HFFc6 (cell line): Measurements from ENCODE around the gene SCUBE1. TPM values are rescaled to one million over a fixed set of nuclear protein-coding genes. Genes with fewer than 3 reads are reported as not detected.

Experiments
- DNase-seq: peaks from one replicate; pipeline ENCODE4 v3.0.0-alpha.2; 2018
- H3K27ac Mint-ChIP-seq: 2 replicates; pipeline ENCODE4 v1.8.0; 2020; ENCODE audit warnings: mild to moderate bottlenecking, mixed read lengths
- H3K27me3 Mint-ChIP-seq: 2 replicates; pipeline ENCODE4 v1.8.0; 2021; ENCODE audit warnings: mild to moderate bottlenecking, moderate library complexity, mixed read lengths; ENCODE audit not compliant: insufficient read depth
- H3K36me3 Mint-ChIP-seq: 2 replicates; pipeline ENCODE4 v1.8.0; 2021; ENCODE audit warnings: low read depth, mixed read lengths
- H3K4me1 Mint-ChIP-seq: 2 replicates; pipeline ENCODE4 v1.8.0; 2020; ENCODE audit warnings: low read depth, mixed read lengths
- H3K4me3 Mint-ChIP-seq: 2 replicates; pipeline ENCODE4 v1.8.0; 2020; ENCODE audit warnings: mild to moderate bottlenecking, moderate library complexity, mixed read lengths
- H3K9me3 Mint-ChIP-seq: 2 replicates; pipeline ENCODE4 v1.8.0; 2020; ENCODE audit warnings: mild to moderate bottlenecking, mixed read lengths
- CTCF ChIP-seq: fragments of 200-600 bp; sonication (generic); IDR thresholded peaks from 2 replicates; pipeline ENCODE4 v1.5.0; 2021; ENCODE audit warnings: antibody characterized with exemption, mild to moderate bottlenecking
- total RNA-seq, 6 experiments: library from RNA; stranded (reverse); fragmentation: NEBNext Ultra II Directional; extraction: Animal tissue kit (Norgen Biotek cat#: 25700); gene quantifications; 2 replicates in 1 of 6; 3 replicates in 5 of 6; pipeline ENCODE4 v1.2.3, GENCODE V29; 2021

Gene SCUBE1
- total RNA-seq, 6 experiments from 2014 or later, result not detected

- Mint-ChIP-seq H3K27ac (no peak overlapping the region), H3K9me3 (no peaks in the 10 kb centered on the region), H3K4me3 (no peak overlapping the region), H3K4me1 (no peaks in the 10 kb centered on the region), H3K27me3 (peaks cover 25% of the 10 kb centered on the region), H3K36me3 (no peaks in the 10 kb centered on the region)
- no peak for DNase-seq
- no peak for TF ChIP-seq CTCF
Measured at GRCh38 chr22:43207849-43208702, 135.1 kb downstream of the SCUBE1 start.

GRCh38 chr22:43207386-43207785 lies 135.8 kb downstream of the SCUBE1 start:
- no peaks in the 10 kb centered on the region for H3K9me3 Mint-ChIP-seq
- H3K4me3 Mint-ChIP-seq, result no peak overlapping the region
- peaks cover 29% of the 10 kb centered on the region for H3K27me3 Mint-ChIP-seq
- no peak for TF ChIP-seq CTCF
- H3K4me1 Mint-ChIP-seq, result no peaks in the 10 kb centered on the region
- H3K27ac Mint-ChIP-seq, result no peak overlapping the region
- DNase-seq, result no peak
- no peaks in the 10 kb centered on the region for H3K36me3 Mint-ChIP-seq

- TF ChIP-seq CTCF, result no peak
- no peak for DNase-seq
- Mint-ChIP-seq H3K36me3 (no peaks in the 10 kb centered on the region), H3K27me3 (peaks cover 35% of the 10 kb centered on the region), H3K9me3 (no peaks in the 10 kb centered on the region), H3K4me1 (no peaks in the 10 kb centered on the region), H3K27ac (no peak overlapping the region), H3K4me3 (no peak overlapping the region)
Measured at GRCh38 chr22:43206509-43207161, 136.5 kb downstream of the SCUBE1 start.

- TF ChIP-seq CTCF, result no peak
- H3K4me1 Mint-ChIP-seq, result no peaks in the 10 kb centered on the region
- H3K36me3 Mint-ChIP-seq, result no peaks in the 10 kb centered on the region
- H3K9me3 Mint-ChIP-seq, result no peaks in the 10 kb centered on the region
- H3K4me3 Mint-ChIP-seq, result no peak overlapping the region
- peaks cover 35% of the 10 kb centered on the region for H3K27me3 Mint-ChIP-seq
- no peak for DNase-seq
- no peak overlapping the region for H3K27ac Mint-ChIP-seq
Measured at GRCh38 chr22:43205748-43206508, 137.2 kb downstream of the SCUBE1 start.

- Mint-ChIP-seq H3K36me3 (no peaks in the 10 kb centered on the region), H3K27me3 (peaks cover 38% of the 10 kb centered on the region), H3K27ac (no peak overlapping the region), H3K9me3 (no peaks in the 10 kb centered on the region), H3K4me1 (no peaks in the 10 kb centered on the region), H3K4me3 (no peak overlapping the region)
- TF ChIP-seq CTCF, result no peak
- DNase-seq, result no peak
Measured at GRCh38 chr22:43205261-43205691, 137.9 kb downstream of the SCUBE1 start.
